Endothelial cell of umbilical vein (primary cell): ENCODE data around the gene SEMA3E. TPM values are rescaled to one million over a fixed set of nuclear protein-coding genes. Genes with fewer than 3 reads are reported as not detected.

ENCODE experiments used
- BruUV-seq: library from RNA; stranded (reverse); fragments of 400-500 nt; replicated peaks from 2 replicates; lab custom pipeline; 2021; lab: Mats Ljungman, UMichigan
- CTCF ChIA-PET: fragments of 300-600, 350-600 bp; sonication (Branson Sonifier 250); formaldehyde crosslinking; loops from one replicate; lab custom pipeline; 2021; ENCODE audit warnings: antibody characterized with exemption, inconsistent platforms; lab: Charles Lee
- POLR2A ChIA-PET: fragments of 300-600, 350-600 bp; sonication (Branson Sonifier 250); formaldehyde crosslinking; loops from one replicate; lab custom pipeline; 2021; ENCODE audit warnings: antibody characterized with exemption, inconsistent platforms; lab: Charles Lee
- DNase-seq: peaks from one replicate; pipeline ENCODE4 v3.0.0-alpha.2; 2011; ENCODE audit warnings: low read depth, low spot score
- FAIRE-seq: peaks from 2 replicates; lab custom pipeline; 2011; peaks lifted over from hg19 to GRCh38; lab: Jason Lieb, UNC
- H2AFZ ChIP-seq: 2 replicates; pipeline ENCODE4 v1.6.0; 2012; ENCODE audit warnings: low read depth, low read length, control low read depth, inconsistent platforms
- H3K27ac ChIP-seq: 2 replicates; pipeline ENCODE4 v1.5.1; 2011; ENCODE audit warnings: low read depth, mild to moderate bottlenecking, control low read depth, low read length, moderate library complexity; ENCODE audit not compliant: insufficient read depth
- H3K27me3 ChIP-seq, 2 experiments: 2 replicates each; pipeline versions ENCODE4 v1.6.0 to v1.6.1; 2011; ENCODE audit warnings: low read length in 2 of 2, mixed read lengths in 1 of 2; ENCODE audit not compliant: control insufficient read depth in 2 of 2, insufficient read depth in 2 of 2
- H3K36me3 ChIP-seq, 2 experiments: 2 replicates in 1 of 2; 3 replicates in 1 of 2; pipeline ENCODE4 v1.5.1; 2011; ENCODE audit warnings: low read length in 2 of 2, mild to moderate bottlenecking in 1 of 2, moderate library complexity in 1 of 2; ENCODE audit not compliant: control insufficient read depth in 2 of 2, insufficient read depth in 2 of 2; ENCODE audit errors: extremely low read depth in 1 of 2
- H3K4me1 ChIP-seq: 3 replicates; pipeline ENCODE4 v1.5.1; 2011; ENCODE audit warnings: mild to moderate bottlenecking, low read length; ENCODE audit not compliant: control insufficient read depth, insufficient read depth; ENCODE audit errors: extremely low read depth
- H3K4me2 ChIP-seq: 2 replicates; pipeline ENCODE4 v1.6.1; 2011; ENCODE audit warnings: low read length, control low read depth, mixed read lengths; ENCODE audit not compliant: insufficient read depth
- H3K4me3 ChIP-seq, 3 experiments: fragments of 200-600 bp in 1 of 3; sonication (generic), shearing (Covaris generic) in 1 of 3; replicated peaks in 1 of 3; 2 replicates each; pipeline ENCODE4 v1.5.1; 2011 to 2016; ENCODE audit warnings: control low read depth in 3 of 3, low read length in 3 of 3, mild to moderate bottlenecking in 2 of 3, inconsistent platforms in 1 of 3, low read depth in 1 of 3, moderate library complexity in 1 of 3; ENCODE audit not compliant: insufficient read depth in 1 of 3
- H3K79me2 ChIP-seq: 2 replicates; pipeline ENCODE4 v1.6.0; 2012; ENCODE audit warnings: low read length, inconsistent platforms; ENCODE audit not compliant: control insufficient read depth, insufficient read depth
- H3K9ac ChIP-seq: replicated peaks from 2 replicates; pipeline ENCODE3; 2011; ENCODE audit warnings: low read length, control low read depth; ENCODE audit not compliant: insufficient read depth; ENCODE audit errors: extremely low read depth
- H3K9me1 ChIP-seq: replicated peaks from 3 replicates; pipeline ENCODE4 v1.6.0; 2011; ENCODE audit warnings: mild to moderate bottlenecking, low read length; ENCODE audit not compliant: control insufficient read depth, insufficient read depth; ENCODE audit errors: extremely low read depth
- H3K9me3 ChIP-seq: replicated peaks from 2 replicates; pipeline ENCODE4 v1.5.1; 2012; ENCODE audit warnings: low read length, inconsistent platforms; ENCODE audit not compliant: control insufficient read depth, insufficient read depth
- H4K20me1 ChIP-seq: replicated peaks from 2 replicates; pipeline ENCODE3; 2011; ENCODE audit warnings: mild to moderate bottlenecking, low read length; ENCODE audit not compliant: control insufficient read depth, insufficient read depth; ENCODE audit errors: extremely low read depth
- CTCF ChIP-seq, 2 donors: IDR thresholded peaks; 1 replicate in 1 of 2; 2 replicates in 1 of 2; pipeline ENCODE4 v1.5.1; 2011; ENCODE audit warnings: low read length in 2 of 2, mild to moderate bottlenecking in 2 of 2, moderate library complexity in 2 of 2, control low read depth in 1 of 2, inconsistent platforms in 1 of 2, low read depth in 1 of 2; ENCODE audit not compliant: insufficient read depth in 1 of 2; ENCODE audit errors: extremely low read depth in 1 of 2
- EZH2 ChIP-seq: IDR thresholded peaks from 2 replicates; pipeline ENCODE4 v1.6.1; 2012; ENCODE audit warnings: borderline replicate concordance, low read depth, mild to moderate bottlenecking, moderate library complexity, low read length, inconsistent platforms; ENCODE audit not compliant: severe bottlenecking
- FOS ChIP-seq: IDR thresholded peaks from 2 replicates; pipeline ENCODE4 v1.6.1; 2011; ENCODE audit warnings: mild to moderate bottlenecking, low read length, moderate library complexity, borderline replicate concordance; ENCODE audit not compliant: insufficient read depth
- GATA2 ChIP-seq: IDR thresholded peaks from 2 replicates; pipeline ENCODE4 v1.7.0; 2011; ENCODE audit warnings: low read depth, mild to moderate bottlenecking, moderate library complexity, mixed read lengths, low read length; ENCODE audit not compliant: insufficient read length, insufficient read depth
- JUN ChIP-seq: IDR thresholded peaks from 2 replicates; pipeline ENCODE4 v1.6.1; 2011; ENCODE audit warnings: borderline replicate concordance, low read depth; ENCODE audit not compliant: insufficient read length, insufficient read depth
- MAX ChIP-seq: IDR thresholded peaks from 2 replicates; pipeline ENCODE4 v1.6.1; 2011; ENCODE audit not compliant: insufficient read depth, insufficient read length
- MYC ChIP-seq: IDR thresholded peaks from one replicate; pipeline ENCODE4 v1.6.1; 2011; ENCODE audit warnings: mild to moderate bottlenecking, low read depth, low read length
- POLR2A ChIP-seq: IDR thresholded peaks from 2 replicates; pipeline ENCODE4 v1.6.1; 2012; ENCODE audit warnings: low read depth, mild to moderate bottlenecking, control low read depth, low read length
- POLR2AphosphoS5 ChIP-seq: IDR thresholded peaks from 2 replicates; pipeline ENCODE4 v1.6.1; 2012; ENCODE audit warnings: low read depth, mild to moderate bottlenecking, control low read depth, low read length, moderate library complexity; ENCODE audit not compliant: insufficient read depth
- dilution Hi-C: fragments of 300-500 bp; cut with MboI; formaldehyde crosslinking; loops from one replicate; pipeline ENCODE4 v1.15.0; 2019; ENCODE audit warnings: low sequenced_read_pairs; ENCODE audit not compliant: extremely low pct_ligation_motif_present
- intact Hi-C: fragments of 100-400 bp; cut with micrococcal nuclease; formaldehyde crosslinking; loops from one replicate; pipeline ENCODE4 v1.10.0; 2022
- polyA plus RNA-seq, 4 experiments: library from polyadenylated mRNA; depleted of rRNA in 3 of 4; stranded (reverse) in 3 of 4; unstranded in 1 of 4; fragments of >200 nt; gene quantifications; 2 replicates each; pipeline versions ENCODE4 v1.2.1 to v1.2.3, GENCODE V29; 2011 to 2012; ENCODE audit warnings: missing spikeins in 1 of 4
- total RNA-seq: library from RNA; stranded (reverse); gene quantifications from 2 replicates; pipeline ENCODE4 v1.2.3, GENCODE V29; 2021

The SEMA3E gene
- total and polyA plus RNA-seq, 2 donors (not counting 3 experiments of a cell fraction or from before 2014, with no cell fraction given): not detected

GRCh38 chr7:83586281-83586680, 62.7 kb downstream of the SEMA3E start:
- H3K36me3 ChIP-seq: no peaks in the 10 kb centered on the region
- H3K79me2 ChIP-seq: no peaks in the 10 kb centered on the region
- peaks cover 2 to 4% of the 10 kb centered on the region in 2 experiments for H3K27me3 ChIP-seq
- H3K4me3 ChIP-seq: no peak overlapping the region
- H2AFZ ChIP-seq: no peak overlapping the region
- DNase-seq (no peak), FAIRE-seq (no peak)
- POLR2A ChIA-PET: no interaction called here
- intact Hi-C loops (no loop called here), dilution Hi-C loops (no loop called here)
- no peaks in the 10 kb centered on the region for H4K20me1 ChIP-seq
- no peak overlapping the region for H3K4me2 ChIP-seq
- TF ChIP-seq GATA2 (no peak), FOS (no peak), MAX (no peak)
- no peaks in the 10 kb centered on the region for H3K9me1 ChIP-seq
- H3K4me1 ChIP-seq: no peaks in the 10 kb centered on the region
- H3K27ac ChIP-seq: no peak overlapping the region
- no peaks in the 10 kb centered on the region for H3K9me3 ChIP-seq
- CTCF ChIA-PET: no interaction called here
- no peak overlapping the region for H3K9ac ChIP-seq
- BruUV-seq: no TSS peak

- no peaks in the 10 kb centered on the region for H3K9me1 ChIP-seq
- dilution Hi-C loops (no loop called here), intact Hi-C loops (no loop called here)
- H3K9me3 ChIP-seq: no peaks in the 10 kb centered on the region
- BruUV-seq: no TSS peak
- no peak for DNase-seq
- no peaks in the 10 kb centered on the region for H4K20me1 ChIP-seq
- H3K9ac ChIP-seq: no peak overlapping the region
- no peak overlapping the region for H3K4me3 ChIP-seq
- no peaks in the 10 kb centered on the region for H3K79me2 ChIP-seq
- H2AFZ ChIP-seq: no peak overlapping the region
- TF ChIP-seq EZH2 (no peak), MAX (no peak), JUN (no peak), POLR2A (no peak), POLR2AphosphoS5 (no peak), MYC (no peak), GATA2 (no peak), FOS (no peak), CTCF (IDR thresholded peaks at IDR 0.05; ENCODE audit: extremely low read depth in 1 of 2, insufficient read depth in 1 of 2, low read depth in 1 of 2, low read length in 2 of 2) (no peak)
- FAIRE-seq: no peak
- H3K4me1 ChIP-seq: peaks cover 8% of the 10 kb centered on the region
- H3K36me3 ChIP-seq: no peaks in the 10 kb centered on the region
- H3K27me3 ChIP-seq: peaks cover 2 to 4% of the 10 kb centered on the region in 2 experiments
- H3K27ac ChIP-seq: no peak overlapping the region
- ChIA-PET POLR2A (no interaction called here), CTCF (no interaction called here)
- H3K4me2 ChIP-seq: no peak overlapping the region
Observed at GRCh38 chr7:83581667-83582435, 67.1 kb downstream of the SEMA3E start.
